Measurements from ENCODE around the gene TMEM184B.
A peak's percentile ranks its signal among the peaks of the same experiment; 100 is the strongest.

Gene TMEM184B

GRCh38 chr22:38196791-38197419 is 75.9 kb downstream of the TMEM184B start:
- Histone ChIP-seq H3K4ac (ENCODE audit: low read length) (no peak overlapping the region), H2BK5ac (ENCODE audit: low read length) (no peak overlapping the region), H3K23ac (ENCODE audit: low read depth, low read length, poor library complexity) (no peak overlapping the region), H4K8ac (ENCODE audit: low read depth, low read length) (no peak overlapping the region), H3K14ac (ENCODE audit: low read length) (no peak overlapping the region), H4K91ac (ENCODE audit: low read depth, low read length, poor library complexity) (no peak overlapping the region), H3K36me3 (replicated peaks in 1 of 2; ENCODE audit: control insufficient read depth in 2 of 2, insufficient read depth in 2 of 2, low read length in 2 of 2) (no peaks in the 10 kb centered on the region), H3K4me1 (ENCODE audit: control insufficient read depth in 2 of 2, insufficient read depth in 1 of 2, low read depth in 1 of 2, low read length in 2 of 2) (peaks cover 4% of the 10 kb centered on the region in 2 donors), H3K18ac (ENCODE audit: low read length) (no peak overlapping the region), H3K27ac (replicated peaks; ENCODE audit: low read length) (no peak overlapping the region), H3K27me3 (ENCODE audit: control insufficient read depth in 3 of 3, insufficient read depth in 3 of 3, low read depth in 1 of 3, low read length in 3 of 3) (peaks cover 0 to 4% (median 0%) of the 10 kb centered on the region in 3 experiments), H3K4me2 (ENCODE audit: insufficient read depth, low read length, poor library complexity, severe bottlenecking) (no peak overlapping the region), H3K9ac (ENCODE audit: low read depth, low read length, poor library complexity) (no peak overlapping the region), H2AK5ac (ENCODE audit: low read depth, low read length) (no peak overlapping the region), H2AFZ (ENCODE audit: low read length) (no peak overlapping the region), H3K4me3 (ENCODE audit: low read length in 2 of 2) (no peak overlapping the region), H2BK15ac (ENCODE audit: low read length) (no peak overlapping the region), H3K79me1 (ENCODE audit: low read depth, low read length) (no peaks in the 10 kb centered on the region), H2BK120ac (ENCODE audit: low read depth, low read length) (no peak overlapping the region), H3K9me3 (replicated peaks in 1 of 2; ENCODE audit: control insufficient read depth in 2 of 2, insufficient read depth in 1 of 2, low read depth in 1 of 2, low read length in 2 of 2) (peaks cover 0 to 1% of the 10 kb centered on the region in 2 donors), H2BK12ac (ENCODE audit: low read length) (no peak overlapping the region)
- no peak for DNase-seq (ENCODE audit: low spot score)
- no CpG with 5 or more reads among the region's 19 CpGs for WGBS, 2 donors (ENCODE audit: extremely low coverage in 2 of 2, insufficient read length in 2 of 2, insufficient replicate concordance in 1 of 2)

GRCh38 chr22:38193580-38193979 is 79.2 kb downstream of the TMEM184B start:
- Histone ChIP-seq H3K36me3 (replicated peaks in 1 of 2; ENCODE audit: control insufficient read depth in 2 of 2, insufficient read depth in 2 of 2, low read length in 2 of 2) (no peaks in the 10 kb centered on the region), H2AFZ (ENCODE audit: low read length) (no peak overlapping the region), H3K4ac (ENCODE audit: low read length) (no peak overlapping the region), H3K18ac (ENCODE audit: low read length) (no peak overlapping the region), H3K14ac (ENCODE audit: low read length) (no peak overlapping the region), H2BK15ac (ENCODE audit: low read length) (no peak overlapping the region), H2AK5ac (ENCODE audit: low read depth, low read length) (no peak overlapping the region), H3K4me2 (ENCODE audit: insufficient read depth, low read length, poor library complexity, severe bottlenecking) (no peak overlapping the region), H3K4me1 (ENCODE audit: control insufficient read depth in 2 of 2, insufficient read depth in 1 of 2, low read depth in 1 of 2, low read length in 2 of 2) (peaks cover 2 to 3% of the 10 kb centered on the region in 2 donors), H3K4me3 (ENCODE audit: low read length in 2 of 2) (no peak overlapping the region), H3K79me1 (ENCODE audit: low read depth, low read length) (no peaks in the 10 kb centered on the region), H3K9me3 (replicated peaks in 1 of 2; ENCODE audit: control insufficient read depth in 2 of 2, insufficient read depth in 1 of 2, low read depth in 1 of 2, low read length in 2 of 2) (peaks cover 0 to 1% of the 10 kb centered on the region in 2 donors), H2BK12ac (ENCODE audit: low read length) (no peak overlapping the region), H3K27ac (replicated peaks; ENCODE audit: low read length) (no peak overlapping the region), H4K91ac (ENCODE audit: low read depth, low read length, poor library complexity) (no peak overlapping the region), H3K27me3 (ENCODE audit: control insufficient read depth in 3 of 3, insufficient read depth in 3 of 3, low read depth in 1 of 3, low read length in 3 of 3) (no peaks in the 10 kb centered on the region), H2BK120ac (ENCODE audit: low read depth, low read length) (no peak overlapping the region), H2BK5ac (ENCODE audit: low read length) (no peak overlapping the region), H3K9ac (ENCODE audit: low read depth, low read length, poor library complexity) (no peak overlapping the region), H4K8ac (ENCODE audit: low read depth, low read length) (no peak overlapping the region), H3K23ac (ENCODE audit: low read depth, low read length, poor library complexity) (no peak overlapping the region)
- DNase-seq (ENCODE audit: low spot score) = no peak
- no CpG with 5 or more reads among the region's 6 CpGs for WGBS, 2 donors (ENCODE audit: extremely low coverage in 2 of 2, insufficient read length in 2 of 2, insufficient replicate concordance in 1 of 2)

GRCh38 chr22:38192475-38192863 is 80.3 kb downstream of the TMEM184B start:
- H2BK5ac ChIP-seq (ENCODE audit: low read length) = no peak overlapping the region
- H3K9me3 ChIP-seq (replicated peaks in 1 of 2; ENCODE audit: control insufficient read depth in 2 of 2, insufficient read depth in 1 of 2, low read depth in 1 of 2, low read length in 2 of 2) = no peaks in the 10 kb centered on the region
- H3K4me1 ChIP-seq (ENCODE audit: control insufficient read depth in 2 of 2, insufficient read depth in 1 of 2, low read depth in 1 of 2, low read length in 2 of 2) = peaks cover 2 to 3% of the 10 kb centered on the region in 2 donors
- H3K27me3 ChIP-seq (ENCODE audit: control insufficient read depth in 3 of 3, insufficient read depth in 3 of 3, low read depth in 1 of 3, low read length in 3 of 3) = no peaks in the 10 kb centered on the region
- H3K9ac ChIP-seq (ENCODE audit: low read depth, low read length, poor library complexity) = no peak overlapping the region
- no peak overlapping the region for H2BK15ac ChIP-seq (ENCODE audit: low read length)
- no peak overlapping the region for H3K14ac ChIP-seq (ENCODE audit: low read length)
- H3K4ac ChIP-seq (ENCODE audit: low read length) = no peak overlapping the region
- no peak overlapping the region for H4K8ac ChIP-seq (ENCODE audit: low read depth, low read length)
- H2BK12ac ChIP-seq (ENCODE audit: low read length) = no peak overlapping the region
- no CpG with 5 or more reads among the region's 3 CpGs for WGBS, 2 donors (ENCODE audit: extremely low coverage in 2 of 2, insufficient read length in 2 of 2, insufficient replicate concordance in 1 of 2)
- H3K18ac ChIP-seq (ENCODE audit: low read length) = no peak overlapping the region
- no peak overlapping the region for H3K23ac ChIP-seq (ENCODE audit: low read depth, low read length, poor library complexity)
- no peak overlapping the region for H3K4me3 ChIP-seq (ENCODE audit: low read length in 2 of 2)
- no peak overlapping the region for H3K4me2 ChIP-seq (ENCODE audit: insufficient read depth, low read length, poor library complexity, severe bottlenecking)
- no peak overlapping the region for H2BK120ac ChIP-seq (ENCODE audit: low read depth, low read length)
- H2AK5ac ChIP-seq (ENCODE audit: low read depth, low read length) = no peak overlapping the region
- no peak overlapping the region for H4K91ac ChIP-seq (ENCODE audit: low read depth, low read length, poor library complexity)
- no peaks in the 10 kb centered on the region for H3K79me1 ChIP-seq (ENCODE audit: low read depth, low read length)
- no peak for DNase-seq (ENCODE audit: low spot score)
- H2AFZ ChIP-seq (ENCODE audit: low read length) = no peak overlapping the region
- H3K27ac ChIP-seq (replicated peaks; ENCODE audit: low read length) = no peak overlapping the region
- H3K36me3 ChIP-seq (replicated peaks in 1 of 2; ENCODE audit: control insufficient read depth in 2 of 2, insufficient read depth in 2 of 2, low read length in 2 of 2) = no peaks in the 10 kb centered on the region

- no peak overlapping the region for H2BK12ac ChIP-seq (ENCODE audit: low read length)
- no peaks in the 10 kb centered on the region for H3K27me3 ChIP-seq (ENCODE audit: control insufficient read depth in 3 of 3, insufficient read depth in 3 of 3, low read depth in 1 of 3, low read length in 3 of 3)
- H3K4me3 ChIP-seq (ENCODE audit: low read length in 2 of 2) = no peak overlapping the region
- no peak overlapping the region for H3K4ac ChIP-seq (ENCODE audit: low read length)
- H2AK5ac ChIP-seq (ENCODE audit: low read depth, low read length) = peak overlapping the region; percentile 31
- no peak overlapping the region for H2BK15ac ChIP-seq (ENCODE audit: low read length)
- H3K14ac ChIP-seq (ENCODE audit: low read length) = no peak overlapping the region
- H3K9me3 ChIP-seq (replicated peaks in 1 of 2; ENCODE audit: control insufficient read depth in 2 of 2, insufficient read depth in 1 of 2, low read depth in 1 of 2, low read length in 2 of 2) = no peaks in the 10 kb centered on the region
- H3K4me1 ChIP-seq (ENCODE audit: control insufficient read depth in 2 of 2, insufficient read depth in 1 of 2, low read depth in 1 of 2, low read length in 2 of 2) = peaks cover 2 to 3% of the 10 kb centered on the region in 2 donors
- H4K8ac ChIP-seq (ENCODE audit: low read depth, low read length) = no peak overlapping the region
- no peaks in the 10 kb centered on the region for H3K36me3 ChIP-seq (replicated peaks in 1 of 2; ENCODE audit: control insufficient read depth in 2 of 2, insufficient read depth in 2 of 2, low read length in 2 of 2)
- no CpG with 5 or more reads among the region's 10 CpGs for WGBS, 2 donors (ENCODE audit: extremely low coverage in 2 of 2, insufficient read length in 2 of 2, insufficient replicate concordance in 1 of 2)
- H2AFZ ChIP-seq (ENCODE audit: low read length) = peak overlapping the region; percentile 21
- H3K27ac ChIP-seq (replicated peaks; ENCODE audit: low read length) = no peak overlapping the region
- no peak for DNase-seq (ENCODE audit: low spot score)
- no peak overlapping the region for H3K4me2 ChIP-seq (ENCODE audit: insufficient read depth, low read length, poor library complexity, severe bottlenecking)
- no peak overlapping the region for H2BK5ac ChIP-seq (ENCODE audit: low read length)
- H2BK120ac ChIP-seq (ENCODE audit: low read depth, low read length) = no peak overlapping the region
- H3K18ac ChIP-seq (ENCODE audit: low read length) = no peak overlapping the region
- no peak overlapping the region for H3K9ac ChIP-seq (ENCODE audit: low read depth, low read length, poor library complexity)
- no peaks in the 10 kb centered on the region for H3K79me1 ChIP-seq (ENCODE audit: low read depth, low read length)
- no peak overlapping the region for H3K23ac ChIP-seq (ENCODE audit: low read depth, low read length, poor library complexity)
- no peak overlapping the region for H4K91ac ChIP-seq (ENCODE audit: low read depth, low read length, poor library complexity)
Measured at GRCh38 chr22:38191731-38192474, 80.9 kb downstream of the TMEM184B start.
